ENCODE measurements around the gene ABHD6.

ABHD6 gene

DNA sequence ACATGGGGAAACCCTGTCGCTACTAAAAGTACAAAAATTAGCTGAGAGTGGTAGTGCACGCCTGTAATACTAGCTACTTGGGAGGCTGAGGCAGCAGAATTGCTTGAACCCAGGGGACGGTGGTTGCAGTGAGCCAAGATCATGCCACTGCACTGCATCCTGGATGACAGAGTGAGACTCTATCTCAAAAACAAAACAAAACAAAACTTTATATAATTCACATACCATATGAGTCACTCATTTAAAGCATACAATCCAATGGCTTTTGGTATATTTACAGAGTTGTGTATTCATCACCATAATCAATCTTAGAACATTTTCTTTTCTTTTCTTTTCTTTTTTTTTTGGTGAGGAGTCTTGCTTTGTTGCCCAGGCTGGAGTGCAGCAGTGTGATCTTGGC lies 103.8 kb downstream of the ABHD6 start:
- DNase-seq (ENCODE audit: low read depth, low spot score) = no peak

GRCh38 chr3:58342676-58343075 lies 105.1 kb downstream of the ABHD6 start:
- no peak for DNase-seq (ENCODE audit: low read depth, low spot score)

Measured in smooth muscle cell of the brain vasculature (primary cell).